GM19099 (cell line): Measurements from ENCODE around the gene JCAD.

Experiments
- POLR2A ChIP-seq: IDR thresholded peaks from 3 replicates; pipeline ENCODE4 v1.6.1; 2011; ENCODE audit warnings: low read depth; ENCODE audit not compliant: insufficient read length; ENCODE audit errors: extremely low read depth

The JCAD gene

GRCh38 chr10:30027057-30028005, 32.1 kb downstream of the JCAD start:
- no peak for TF ChIP-seq POLR2A

GRCh38 chr10:30026578-30026977, 32.8 kb downstream of the JCAD start:
- no peak for TF ChIP-seq POLR2A

GRCh38 chr10:30026080-30026479, 33.3 kb downstream of the JCAD start:
- no peak for TF ChIP-seq POLR2A

DNA sequence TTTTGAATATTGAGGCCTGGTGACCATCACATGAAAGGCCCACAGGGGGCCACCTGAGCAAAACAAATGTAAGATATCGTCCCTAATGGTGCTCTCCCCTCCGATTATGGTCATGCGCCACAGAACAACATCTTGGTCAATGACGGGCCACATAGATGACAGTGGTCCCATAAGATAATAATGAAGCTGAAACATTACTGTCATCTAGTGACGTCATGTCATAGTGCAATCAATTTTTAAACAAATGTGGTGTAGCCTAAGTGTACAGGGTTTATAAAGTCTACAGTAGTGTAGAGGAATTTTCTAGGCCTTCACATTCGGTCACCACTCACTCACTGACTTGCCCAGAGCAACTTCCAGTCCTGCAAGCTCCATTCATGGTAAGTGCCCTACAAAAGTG, 36.8 kb downstream of the JCAD start:
- TF ChIP-seq POLR2A, result no peak

DNA sequence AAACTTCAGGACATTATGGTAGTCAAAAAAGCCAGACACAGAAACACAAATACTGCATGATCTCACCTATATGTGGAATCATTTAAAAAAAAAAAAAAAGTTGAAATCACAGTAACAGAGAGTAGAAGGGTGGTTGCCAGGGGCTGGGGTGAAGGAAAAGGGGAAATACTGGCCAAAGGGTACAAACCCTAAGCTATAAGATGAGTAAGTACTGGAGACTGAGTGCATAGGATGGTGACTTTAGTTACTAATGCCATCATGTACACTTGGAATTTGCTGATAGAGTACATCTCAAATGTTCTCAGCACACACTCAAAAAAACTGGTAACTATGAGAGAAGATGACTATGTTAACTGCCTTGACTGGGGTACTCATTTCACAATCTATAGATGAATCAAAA, 39.9 kb downstream of the JCAD start:
- no peak for TF ChIP-seq POLR2A

DNA sequence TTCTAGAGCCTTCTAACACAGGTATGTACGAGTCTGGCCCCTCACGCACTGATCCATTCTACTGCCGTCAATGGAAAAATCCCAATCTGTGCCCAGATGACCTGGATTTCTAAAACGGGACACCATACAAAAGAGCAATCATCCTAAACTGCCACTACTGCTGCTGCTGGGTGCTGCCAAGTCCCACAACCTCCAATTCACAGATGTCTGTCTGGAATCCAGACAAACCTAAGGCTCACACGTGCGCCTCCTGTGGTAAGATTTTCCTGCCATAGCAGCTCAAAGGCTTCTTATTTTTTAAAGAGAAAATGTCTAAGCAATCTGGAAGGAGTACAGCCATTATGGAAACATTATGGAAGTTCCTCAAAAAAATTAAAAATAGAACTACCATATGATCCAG, 40.9 kb downstream of the JCAD start:
- TF ChIP-seq POLR2A, result no peak

- no peak for TF ChIP-seq POLR2A
These were observed 41.4 kb downstream of the JCAD start for GRCh38 chr10:30017966-30018365.

- TF ChIP-seq POLR2A, result no peak
These were observed 41.8 kb downstream of the JCAD start for GRCh38 chr10:30017556-30017955.

GRCh38 chr10:30014511-30014910, 44.9 kb downstream of the JCAD start:
- TF ChIP-seq POLR2A, result no peak

DNA sequence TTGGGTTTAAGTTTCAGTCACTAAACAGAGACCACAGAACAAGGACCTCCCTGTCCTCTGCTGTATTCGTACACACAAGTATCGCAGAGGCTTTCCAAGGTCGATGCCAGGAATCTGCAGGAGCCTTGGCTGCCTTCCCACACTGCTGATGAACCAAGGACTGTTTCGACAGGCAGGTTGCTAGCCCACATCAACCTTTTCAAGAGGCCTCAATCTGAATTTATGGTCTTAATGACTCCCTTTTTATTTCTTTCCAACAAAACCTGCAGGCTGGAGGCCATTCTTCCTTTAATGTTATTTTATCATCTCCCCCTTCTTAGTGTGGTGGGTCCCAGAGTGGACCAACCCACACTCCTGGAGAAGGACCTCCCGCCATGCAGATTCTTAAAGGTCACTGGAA, 45.6 kb downstream of the JCAD start:
- no peak for TF ChIP-seq POLR2A

DNA sequence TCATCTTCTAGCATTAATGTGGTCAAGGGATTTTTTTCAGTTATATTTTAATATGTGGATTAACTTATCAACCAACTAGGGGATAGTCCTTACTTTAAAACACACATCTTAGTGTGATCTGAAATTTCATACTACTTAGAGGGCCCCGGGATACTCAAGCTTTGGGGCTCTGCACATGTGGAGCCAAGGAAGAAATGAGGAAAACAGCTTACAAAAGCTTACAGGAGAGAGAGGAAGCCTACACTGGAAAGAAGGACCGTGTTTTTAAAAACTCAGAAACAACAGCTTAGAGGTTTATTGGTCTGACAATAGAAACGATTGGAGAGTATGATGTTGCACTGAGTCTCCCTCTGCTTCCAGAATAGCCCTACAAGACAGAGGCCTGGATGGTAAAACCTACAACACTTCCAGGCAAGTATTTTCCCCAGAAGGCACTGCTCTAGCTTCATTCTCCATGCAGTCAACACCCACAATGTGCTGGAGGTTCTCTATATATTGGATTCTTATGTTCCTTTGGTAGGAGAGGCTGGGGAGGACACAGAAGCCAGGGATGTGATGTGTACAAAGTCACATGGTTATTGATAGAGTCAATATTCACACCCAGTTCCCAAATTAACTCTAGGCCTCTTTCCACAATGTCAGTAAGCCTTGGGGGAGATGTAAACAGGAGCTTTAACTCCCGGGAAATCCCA, 47.3 kb downstream of the JCAD start:
- no peak for TF ChIP-seq POLR2A

DNA sequence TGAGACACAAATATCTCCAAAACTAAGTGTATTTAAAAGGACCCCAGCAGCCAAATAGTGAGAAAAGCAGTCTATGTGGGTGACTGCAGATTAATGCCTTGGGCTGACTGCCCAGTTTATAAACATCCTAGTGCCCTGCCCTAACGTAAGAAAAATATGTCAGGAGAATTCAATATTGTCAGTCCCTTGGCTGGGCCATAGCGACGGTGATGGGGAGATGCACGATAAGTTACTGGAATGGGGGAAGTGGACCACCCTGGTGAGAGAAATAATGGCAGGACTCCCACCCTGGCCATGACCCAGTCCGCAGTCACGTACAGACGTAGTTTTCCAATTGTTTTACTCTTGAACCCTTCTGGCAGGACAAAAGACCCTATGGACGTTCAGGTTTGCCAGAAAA, 48.0 kb downstream of the JCAD start:
- TF ChIP-seq POLR2A, result no peak

GRCh38 chr10:30007406-30007805, 52.0 kb downstream of the JCAD start:
- TF ChIP-seq POLR2A, result no peak

DNA sequence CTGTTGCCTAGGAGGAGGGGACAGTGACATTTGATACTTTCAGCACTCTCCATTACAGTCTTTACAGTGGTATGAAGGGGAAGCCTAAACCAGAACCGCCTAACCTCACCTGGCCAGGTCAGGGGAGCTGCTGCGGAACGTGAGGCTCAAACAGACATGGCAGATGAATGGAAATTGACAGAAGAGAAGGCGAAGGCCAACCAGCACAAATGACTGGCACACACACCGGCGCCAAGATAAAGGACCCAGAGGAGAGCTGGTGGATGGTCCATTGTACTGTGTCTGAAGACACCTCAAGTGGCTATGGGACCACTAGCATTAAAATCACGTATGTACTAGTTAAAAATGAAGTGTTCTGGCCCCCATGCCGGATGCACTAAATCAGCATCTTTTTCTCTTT, 53.0 kb downstream of the JCAD start:
- TF ChIP-seq POLR2A, result no peak

DNA sequence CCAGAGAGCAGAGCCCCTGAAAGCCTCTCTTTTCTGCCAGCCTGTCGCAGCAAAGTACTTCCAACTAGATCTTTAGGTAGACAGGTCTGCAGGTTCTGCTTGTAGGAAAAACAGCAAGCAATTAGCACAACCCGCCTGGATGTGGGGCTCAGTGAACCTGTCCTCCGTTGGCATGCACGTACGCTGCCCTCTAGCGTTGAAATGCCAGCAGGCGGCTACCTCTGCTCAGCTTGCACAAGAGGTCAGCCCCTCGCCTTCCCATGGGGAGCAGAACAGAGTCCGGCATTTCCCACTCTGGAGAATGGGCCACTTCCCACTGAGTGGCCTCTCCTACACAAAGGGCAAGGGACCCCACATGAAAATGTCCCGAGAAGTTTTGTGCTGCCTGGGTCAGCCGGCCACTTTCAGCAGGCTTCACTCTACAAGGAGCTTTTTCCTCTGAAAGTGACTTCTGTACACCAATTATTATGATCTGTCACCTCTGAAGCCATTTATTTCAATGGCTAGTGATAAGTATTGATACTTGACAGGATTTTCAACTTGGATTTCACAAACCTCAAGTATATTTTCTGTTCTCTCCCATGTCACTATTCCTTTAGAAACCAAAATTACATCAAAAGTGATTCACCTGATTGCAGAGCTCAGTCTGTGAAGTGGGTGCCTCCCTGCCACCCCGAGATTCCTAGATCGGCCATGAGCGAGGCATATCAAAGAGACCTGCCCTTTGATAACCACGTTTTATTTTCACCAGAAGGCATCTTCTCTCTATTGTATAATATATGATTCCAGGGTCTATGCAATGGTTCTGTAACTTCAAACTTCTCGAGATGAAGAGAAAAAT, 56.7 kb downstream of the JCAD start:
- no peak for TF ChIP-seq POLR2A
